Spleen (tissue), 7 donors: Measurements from ENCODE around the gene E2F3.

ENCODE experiments used
- POLR2A ChIP-seq, 3 donors: fragments of 450-650 bp; IDR thresholded peaks; one replicate each; pipeline ENCODE4 v1.5.1; 2017; ENCODE audit warnings: antibody characterized with exemption in 3 of 3, mild to moderate bottlenecking in 1 of 3
- POLR2AphosphoS5 ChIP-seq, 3 donors: sonication (generic); formaldehyde crosslinking; IDR thresholded peaks; one replicate each; pipeline ENCODE4 v1.5.1; 2017; ENCODE audit warnings: antibody characterized with exemption in 3 of 3
- TF ChIP-seq, protein P1 (sequence below), 11 experiments: fragments of 200-600 bp in 7 of 11; fragments of 450-650 bp in 4 of 11; sonication (generic) in 4 of 11; IDR thresholded peaks in 8 of 11; conservative IDR thresholded peaks in 3 of 11; 1 replicate in 7 of 11; 2 replicates in 4 of 11; pipeline versions ENCODE4 v1.4.0 to v1.8.0; 2016 to 2021; ENCODE audit warnings: antibody characterized with exemption in 11 of 11, inconsistent platforms in 4 of 11, mild to moderate bottlenecking in 1 of 11
- donor health status: DM: no; HTN: no; CAD: no; lungs with moderate emphysema.
- donor health status: DM: no; HTN: no; CAD: no.
- donor health status: DM: no; HTN: no; CAD: no.

DNA sequence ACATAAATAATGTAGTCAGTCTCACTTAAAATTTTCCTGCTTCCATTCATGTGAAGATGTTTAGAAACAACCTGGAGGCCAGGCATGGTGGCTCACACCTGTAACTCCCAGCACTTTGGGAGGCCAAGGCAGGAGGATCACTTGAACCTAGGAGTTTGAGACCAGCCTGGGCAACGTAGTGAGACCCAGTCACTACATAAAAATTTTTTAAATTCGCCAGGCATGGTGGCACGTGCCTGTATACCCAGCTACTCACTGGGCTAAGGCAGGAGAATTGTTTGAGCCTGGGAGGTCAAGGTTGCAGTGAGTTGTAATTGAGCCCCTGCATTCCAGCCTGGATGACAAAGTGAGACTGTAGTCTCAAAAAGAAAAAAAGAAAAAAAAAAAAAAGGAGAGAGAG lies 47.3 kb upstream of the E2F3 start:
- TF ChIP-seq POLR2A (IDR thresholded peaks at IDR 0.05) (no peak), POLR2AphosphoS5 (IDR thresholded peaks at IDR 0.05) (no peak)
- TF ChIP-seq, protein P1, sequence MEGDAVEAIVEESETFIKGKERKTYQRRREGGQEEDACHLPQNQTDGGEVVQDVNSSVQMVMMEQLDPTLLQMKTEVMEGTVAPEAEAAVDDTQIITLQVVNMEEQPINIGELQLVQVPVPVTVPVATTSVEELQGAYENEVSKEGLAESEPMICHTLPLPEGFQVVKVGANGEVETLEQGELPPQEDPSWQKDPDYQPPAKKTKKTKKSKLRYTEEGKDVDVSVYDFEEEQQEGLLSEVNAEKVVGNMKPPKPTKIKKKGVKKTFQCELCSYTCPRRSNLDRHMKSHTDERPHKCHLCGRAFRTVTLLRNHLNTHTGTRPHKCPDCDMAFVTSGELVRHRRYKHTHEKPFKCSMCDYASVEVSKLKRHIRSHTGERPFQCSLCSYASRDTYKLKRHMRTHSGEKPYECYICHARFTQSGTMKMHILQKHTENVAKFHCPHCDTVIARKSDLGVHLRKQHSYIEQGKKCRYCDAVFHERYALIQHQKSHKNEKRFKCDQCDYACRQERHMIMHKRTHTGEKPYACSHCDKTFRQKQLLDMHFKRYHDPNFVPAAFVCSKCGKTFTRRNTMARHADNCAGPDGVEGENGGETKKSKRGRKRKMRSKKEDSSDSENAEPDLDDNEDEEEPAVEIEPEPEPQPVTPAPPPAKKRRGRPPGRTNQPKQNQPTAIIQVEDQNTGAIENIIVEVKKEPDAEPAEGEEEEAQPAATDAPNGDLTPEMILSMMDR (IDR thresholded peaks at IDR 0.05 in 8 of 11, conservative IDR thresholded peaks at IDR 0.05 in 3 of 11) = no peak
